Kasumi-1 (cell line): ENCODE results near the gene MAP4.

Experiments used
- DNase-seq, 2 experiments: peaks; one replicate each; lab custom pipeline; 2025; lab: John Stamatoyannopoulos, UW

MAP4 gene

GRCh38 chr3:47859956-47860605 is 156.1 kb downstream of the MAP4 start:
- DNase-seq = no peak

DNA sequence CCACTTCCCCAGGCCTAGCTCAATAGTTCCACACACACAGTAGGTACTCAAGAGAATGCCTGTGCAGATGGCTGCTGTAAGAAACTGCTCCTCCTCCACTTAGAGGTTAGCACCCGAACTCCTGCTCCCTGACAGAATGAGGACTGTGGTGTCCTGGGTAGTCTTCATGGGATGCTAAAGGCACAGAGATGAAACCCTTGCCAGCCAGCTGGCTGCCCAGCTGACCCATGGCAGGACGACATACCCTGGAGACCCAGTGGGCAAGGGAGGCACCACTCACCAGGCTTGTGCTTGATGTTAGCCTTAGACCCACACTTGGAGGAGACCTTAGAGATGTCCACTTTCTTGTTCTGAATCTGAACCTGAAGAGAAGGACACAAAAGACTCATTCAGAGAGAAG is 159.1 kb downstream of the MAP4 start:
- no peak for DNase-seq

- no peak for DNase-seq
Observed at GRCh38 chr3:47856669-47857068, 159.5 kb downstream of the MAP4 start.

DNA sequence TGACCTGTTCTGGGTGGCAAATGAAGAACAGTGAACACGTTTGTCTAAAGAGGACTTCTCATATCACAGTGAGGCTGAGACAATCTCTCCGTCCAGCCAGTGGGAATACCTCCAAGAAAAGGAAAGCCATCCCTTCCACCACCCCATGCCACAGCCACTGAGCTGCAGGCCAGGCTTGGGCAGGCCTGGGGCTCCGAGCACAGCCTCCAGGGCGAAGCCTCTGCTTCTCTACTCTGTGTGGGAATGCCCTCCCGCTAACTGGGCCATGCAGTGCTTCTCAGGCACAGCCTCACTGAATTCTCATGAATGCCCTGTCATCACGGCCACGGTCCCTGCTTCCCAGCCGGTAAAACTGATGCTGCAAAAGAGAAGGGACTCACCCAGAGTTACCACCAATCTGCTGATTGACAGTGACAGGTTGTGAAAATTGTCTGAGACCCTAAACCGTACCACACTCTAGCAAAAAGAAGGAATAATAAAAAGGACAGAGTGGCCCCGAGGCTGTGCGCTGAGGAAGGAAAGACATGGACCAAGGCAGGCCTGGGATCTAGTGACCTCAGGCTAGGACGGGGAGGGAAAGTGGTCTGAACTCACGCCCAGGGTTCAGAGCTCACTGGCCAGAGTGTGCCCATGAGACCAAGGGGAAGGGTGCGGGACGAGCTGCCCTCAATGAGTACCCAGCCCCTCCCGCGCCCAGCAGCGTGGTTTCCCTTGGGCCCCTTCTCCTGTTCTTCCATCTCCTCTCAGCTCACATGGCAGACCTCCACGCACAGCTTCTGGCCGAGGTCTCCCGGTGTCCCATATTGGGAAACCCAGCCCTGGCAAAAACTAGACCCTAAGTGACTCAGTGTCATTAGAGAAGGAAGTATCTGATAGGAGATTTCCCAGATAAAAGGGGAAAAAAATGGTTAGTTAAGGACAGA is 160.5 kb downstream of the MAP4 start:
- no peak for DNase-seq

DNA sequence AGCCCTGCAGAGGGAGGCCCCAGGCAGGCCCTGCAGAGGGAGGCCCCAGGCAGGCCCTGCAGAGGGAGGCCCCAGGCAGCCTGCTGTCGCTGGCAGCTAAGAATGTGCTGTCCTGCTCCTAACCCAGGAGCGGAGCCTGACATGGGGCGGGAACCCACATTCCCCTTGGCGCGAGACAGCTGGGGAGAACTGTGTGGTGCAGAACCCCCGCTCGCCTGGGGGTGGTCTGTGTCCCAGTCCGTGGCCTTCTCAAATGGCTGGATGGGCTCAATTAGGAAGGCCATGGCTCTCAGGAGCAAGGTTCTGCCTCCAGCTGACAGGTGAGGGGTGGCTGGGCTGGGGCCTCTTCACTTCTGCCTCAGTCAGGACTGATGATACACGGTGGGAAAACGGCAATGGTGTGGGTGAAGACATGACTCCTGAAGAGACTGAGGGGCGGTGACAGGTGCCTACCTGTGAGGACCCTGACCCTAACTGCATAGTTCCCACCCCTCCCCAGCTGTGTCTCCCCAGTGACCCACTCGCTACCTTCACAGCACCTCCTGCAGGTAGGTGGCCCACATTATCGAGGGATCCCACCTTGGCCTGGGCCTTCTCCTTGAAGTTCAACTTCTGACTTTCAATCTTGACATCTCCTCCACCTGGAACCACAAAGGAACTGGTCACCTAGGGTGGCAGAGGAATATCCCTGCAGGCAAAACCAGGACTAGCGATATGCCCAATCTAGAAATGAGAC is 161.3 kb downstream of the MAP4 start:
- no peak for DNase-seq

DNA sequence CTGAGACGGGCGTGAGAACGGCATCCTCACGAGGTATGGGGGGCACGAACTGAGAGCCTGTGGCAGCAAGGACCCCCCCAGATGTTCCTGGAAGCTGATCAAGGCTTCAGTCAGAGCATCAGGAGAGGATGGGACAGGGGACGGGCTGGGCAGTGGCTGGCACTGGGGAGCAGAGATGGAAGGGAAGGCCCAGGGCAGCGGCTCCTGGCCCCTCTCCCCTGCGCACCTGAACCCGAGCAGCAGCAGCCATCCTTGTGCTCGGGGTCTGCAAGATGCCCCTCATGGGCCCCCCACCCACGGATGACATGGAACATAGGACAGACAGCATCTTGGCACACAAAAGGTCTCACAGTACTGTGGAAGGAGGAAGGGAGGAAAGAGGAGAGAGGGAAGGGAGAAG is 161.9 kb downstream of the MAP4 start:
- DNase-seq = no peak

GRCh38 chr3:47852604-47853602 is 163.3 kb downstream of the MAP4 start:
- no peak for DNase-seq

DNA sequence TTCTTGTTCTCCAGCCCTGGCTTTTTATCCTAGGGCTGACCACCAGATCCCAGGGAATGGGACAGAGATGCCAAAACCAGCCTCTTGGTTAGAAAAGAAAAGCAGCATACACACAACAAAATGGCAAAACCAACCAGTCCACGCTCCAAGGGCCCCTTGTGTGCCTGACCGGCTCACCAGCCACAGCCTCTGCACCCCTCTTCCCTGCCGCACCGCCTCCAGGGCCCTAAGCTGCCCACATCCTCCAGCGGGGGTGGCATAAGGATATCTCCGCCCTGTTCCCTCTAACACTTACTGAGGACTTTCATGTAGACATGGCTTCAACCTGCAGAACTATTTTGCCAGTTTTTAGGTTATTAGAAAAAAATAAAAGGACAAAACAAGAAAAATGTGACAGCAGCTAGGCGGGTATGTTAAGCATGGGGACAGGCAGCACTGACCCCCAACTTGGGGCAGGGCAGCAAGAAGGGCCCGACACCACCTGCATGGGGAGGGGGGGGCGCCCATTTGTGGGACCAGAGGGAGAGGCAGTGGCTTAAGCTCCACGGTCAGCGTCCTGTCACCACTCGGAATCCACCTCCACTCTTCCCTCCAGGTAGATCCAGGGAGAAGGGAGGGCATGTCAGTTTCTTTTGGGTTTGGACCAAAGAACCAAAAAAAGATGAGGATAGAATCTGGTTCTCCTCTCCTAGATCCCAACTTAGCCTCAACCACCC is 164.2 kb downstream of the MAP4 start:
- DNase-seq = no peak

GRCh38 chr3:47850564-47851410 is 165.4 kb downstream of the MAP4 start:
- DNase-seq = peak; percentile 22 to 34

- DNase-seq = peak; percentile 44 to 60
Observed at GRCh38 chr3:47849699-47850563, 166.3 kb downstream of the MAP4 start.

GRCh38 chr3:47849186-47849698 is 167.0 kb downstream of the MAP4 start:
- no peak for DNase-seq

DNA sequence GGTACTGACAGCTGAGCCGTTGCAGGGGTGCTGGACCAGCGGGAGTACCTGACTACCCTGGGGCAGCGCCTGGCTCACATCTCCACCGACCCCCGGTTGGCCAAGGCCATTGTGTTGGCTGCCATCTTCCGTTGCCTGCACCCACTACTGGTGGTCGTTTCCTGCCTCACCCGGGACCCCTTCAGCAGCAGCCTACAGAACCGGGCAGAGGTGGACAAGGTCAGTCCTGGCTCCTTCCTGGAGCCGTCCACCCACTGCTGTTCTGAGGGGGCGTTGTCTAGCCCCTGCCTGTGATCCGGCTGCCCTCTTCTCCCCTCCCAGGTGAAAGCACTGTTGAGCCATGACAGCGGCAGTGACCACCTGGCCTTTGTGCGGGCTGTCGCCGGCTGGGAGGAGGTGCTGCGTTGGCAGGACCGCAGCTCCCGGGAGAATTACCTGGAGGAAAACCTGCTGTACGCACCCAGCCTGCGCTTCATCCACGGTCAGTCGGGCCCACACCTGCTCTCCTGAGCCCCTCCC is 167.6 kb downstream of the MAP4 start:
- DNase-seq = no peak

DNA sequence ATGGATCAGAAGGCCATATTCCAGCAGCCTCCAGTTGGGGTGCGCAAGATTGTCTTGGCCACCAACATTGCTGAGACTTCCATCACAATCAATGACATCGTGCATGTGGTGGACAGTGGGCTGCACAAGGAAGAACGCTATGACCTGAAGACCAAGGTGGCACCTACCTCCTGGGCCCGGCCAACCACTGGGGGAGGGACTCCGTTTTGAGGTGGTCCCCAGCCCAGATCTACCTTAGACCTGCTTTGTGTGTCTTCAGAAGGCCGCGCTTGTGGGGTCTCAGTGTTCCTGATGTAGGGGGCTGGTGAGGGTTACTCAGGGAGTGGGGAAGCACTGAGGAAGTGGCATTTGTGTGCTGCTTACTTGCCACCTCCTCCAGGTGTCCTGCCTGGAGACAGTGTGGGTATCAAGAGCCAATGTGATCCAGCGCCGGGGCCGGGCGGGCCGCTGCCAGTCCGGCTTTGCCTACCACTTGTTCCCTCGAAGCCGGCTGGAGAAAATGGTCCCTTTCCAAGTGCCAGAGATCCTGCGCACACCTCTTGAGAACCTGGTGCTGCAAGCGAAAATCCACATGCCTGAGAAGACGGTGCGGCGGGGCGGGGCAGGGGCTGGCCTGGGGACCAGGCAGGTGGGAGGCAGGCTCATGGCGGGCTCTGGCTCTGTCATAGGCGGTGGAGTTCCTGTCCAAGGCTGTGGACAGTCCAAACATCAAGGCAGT is 168.3 kb downstream of the MAP4 start:
- DNase-seq = no peak

- no peak for DNase-seq
Observed at GRCh38 chr3:47847260-47847659, 169.0 kb downstream of the MAP4 start.

- no peak for DNase-seq
Observed at GRCh38 chr3:47846880-47847248, 169.4 kb downstream of the MAP4 start.

DNA sequence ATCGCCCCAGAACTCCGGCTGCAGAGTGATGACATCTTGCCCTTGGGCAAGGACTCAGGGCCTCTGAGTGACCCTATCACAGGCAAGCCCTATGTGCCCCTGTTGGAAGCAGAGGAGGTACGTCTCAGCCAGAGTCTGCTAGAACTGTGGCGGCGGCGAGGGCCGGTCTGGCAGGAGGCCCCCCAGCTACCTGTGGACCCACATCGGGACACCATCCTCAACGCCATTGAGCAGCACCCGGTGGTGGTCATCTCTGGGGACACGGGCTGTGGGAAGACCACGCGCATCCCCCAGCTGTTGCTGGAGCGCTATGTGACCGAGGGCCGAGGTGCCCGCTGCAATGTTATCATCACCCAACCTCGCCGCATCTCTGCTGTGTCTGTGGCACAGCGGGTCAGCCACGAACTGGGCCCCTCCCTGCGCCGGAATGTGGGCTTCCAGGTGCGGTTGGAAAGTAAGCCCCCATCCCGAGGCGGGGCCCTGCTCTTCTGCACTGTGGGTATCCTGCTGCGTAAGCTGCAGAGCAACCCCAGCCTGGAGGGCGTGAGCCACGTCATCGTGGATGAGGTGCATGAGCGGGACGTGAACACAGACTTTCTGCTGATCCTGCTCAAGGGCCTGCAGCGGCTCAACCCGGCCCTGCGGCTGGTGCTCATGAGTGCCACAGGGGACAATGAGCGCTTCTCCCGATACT is 169.9 kb downstream of the MAP4 start:
- DNase-seq = no peak

- DNase-seq = no peak
Observed at GRCh38 chr3:47841786-47842349, 174.3 kb downstream of the MAP4 start.
